NCI-H1092 (cell line): Measurements from ENCODE around the gene TPTE2.
"Not testable (repeated sequence)": the region's sequence is repeated elsewhere in the genome, so short reads cannot be mapped to it uniquely, and the experiment has no call there.

ENCODE experiments used
- DNase-seq: peaks from one replicate; lab custom pipeline; 2025; lab: John Stamatoyannopoulos, UW

TPTE2 gene

DNA sequence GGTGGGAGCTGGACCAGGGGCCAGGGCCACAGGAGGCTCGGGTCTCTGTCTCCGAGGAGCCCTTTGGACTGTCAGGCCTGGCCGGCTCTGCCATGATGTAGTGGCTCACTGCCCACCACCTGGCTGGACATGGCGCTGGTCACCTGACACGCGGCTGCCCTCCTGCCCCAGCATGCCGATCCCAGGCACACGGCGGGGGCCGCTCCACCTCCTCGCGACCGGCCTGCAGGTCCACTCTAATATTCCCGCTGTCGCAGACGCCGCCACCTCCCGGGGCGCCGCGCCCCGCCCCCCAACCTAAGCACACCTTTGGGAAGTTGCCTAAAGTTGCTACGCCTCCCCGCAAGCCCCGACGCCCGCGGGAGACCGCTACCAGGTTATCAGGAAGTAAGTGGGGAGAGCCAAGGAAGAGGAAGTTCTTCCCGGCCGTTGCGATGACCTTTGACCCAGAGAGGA lies at the start of gene TPTE2:
Gene TPTE2 (minus strand): TSS at position 406 of the 456 bp plus-strand sequence. CDS start 58,298 bp downstream, outside the sequence.
- DNase-seq, result not testable (repeated sequence)

DNA sequence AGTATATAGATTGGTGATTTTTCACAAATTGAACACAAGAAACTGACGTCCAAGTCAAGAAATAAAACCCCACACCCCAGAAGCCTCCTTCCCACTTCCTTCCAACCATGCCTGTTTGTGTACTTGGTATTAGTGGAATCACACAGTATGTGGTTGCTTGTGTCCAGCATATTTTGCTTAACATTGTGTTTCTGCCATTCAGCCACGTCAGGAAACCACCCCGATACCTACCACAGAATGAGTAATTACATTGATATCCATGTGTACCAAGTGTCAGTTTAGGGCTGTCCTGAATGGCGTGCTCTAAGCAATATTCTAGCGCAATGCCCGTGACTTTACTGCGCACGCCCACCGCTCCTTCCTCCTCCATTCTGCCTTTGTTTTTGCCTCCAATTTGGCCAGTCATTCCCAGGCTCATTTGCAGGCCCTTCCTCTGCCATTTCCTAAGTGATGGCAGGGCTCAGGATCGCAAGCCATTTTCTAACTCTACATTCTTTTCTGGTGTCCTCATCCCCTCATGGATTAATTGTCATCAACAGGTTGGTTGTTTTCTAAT lies 46.3 kb upstream of the TPTE2 start:
- DNase-seq, result no peak

DNA sequence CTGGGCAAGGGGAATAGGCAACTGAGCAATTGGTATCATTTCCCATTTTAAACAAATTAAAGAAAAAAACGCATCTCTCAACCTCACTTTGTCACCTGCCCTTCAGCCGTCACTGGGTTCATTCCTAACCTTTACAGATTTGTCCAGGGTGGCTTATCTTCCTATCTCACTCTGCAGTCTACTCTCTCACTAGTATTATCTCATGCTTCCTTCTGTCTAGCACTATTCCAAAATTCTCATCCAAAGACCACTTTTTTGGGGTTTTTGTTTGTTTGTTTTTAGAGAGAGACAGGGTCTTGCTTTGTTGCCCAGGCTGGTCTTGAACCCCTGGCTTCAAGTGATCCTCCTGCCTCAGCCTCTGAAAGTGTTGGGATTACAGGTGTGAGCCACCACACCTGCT lies 45.4 kb upstream of the TPTE2 start:
- no peak for DNase-seq

DNA sequence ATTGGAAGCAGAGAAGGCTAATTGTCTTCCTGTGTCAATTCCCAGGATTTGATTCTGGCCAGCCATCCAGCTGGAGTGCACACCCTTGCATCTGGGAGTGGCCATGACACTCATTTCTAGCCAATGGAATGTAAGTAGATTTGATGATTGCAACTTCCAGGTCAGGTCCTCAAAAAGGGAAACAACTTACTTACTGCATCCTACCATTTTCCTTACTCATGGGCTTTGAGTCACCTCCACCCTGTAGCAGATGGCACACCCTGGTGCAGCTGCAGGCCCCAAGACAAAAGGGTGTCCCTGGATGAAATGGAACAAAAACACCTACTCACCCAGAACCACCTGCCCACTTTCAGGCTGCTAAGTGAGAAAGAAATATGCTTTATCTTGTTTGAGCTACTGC lies 44.8 kb upstream of the TPTE2 start:
- DNase-seq, result no peak

DNA sequence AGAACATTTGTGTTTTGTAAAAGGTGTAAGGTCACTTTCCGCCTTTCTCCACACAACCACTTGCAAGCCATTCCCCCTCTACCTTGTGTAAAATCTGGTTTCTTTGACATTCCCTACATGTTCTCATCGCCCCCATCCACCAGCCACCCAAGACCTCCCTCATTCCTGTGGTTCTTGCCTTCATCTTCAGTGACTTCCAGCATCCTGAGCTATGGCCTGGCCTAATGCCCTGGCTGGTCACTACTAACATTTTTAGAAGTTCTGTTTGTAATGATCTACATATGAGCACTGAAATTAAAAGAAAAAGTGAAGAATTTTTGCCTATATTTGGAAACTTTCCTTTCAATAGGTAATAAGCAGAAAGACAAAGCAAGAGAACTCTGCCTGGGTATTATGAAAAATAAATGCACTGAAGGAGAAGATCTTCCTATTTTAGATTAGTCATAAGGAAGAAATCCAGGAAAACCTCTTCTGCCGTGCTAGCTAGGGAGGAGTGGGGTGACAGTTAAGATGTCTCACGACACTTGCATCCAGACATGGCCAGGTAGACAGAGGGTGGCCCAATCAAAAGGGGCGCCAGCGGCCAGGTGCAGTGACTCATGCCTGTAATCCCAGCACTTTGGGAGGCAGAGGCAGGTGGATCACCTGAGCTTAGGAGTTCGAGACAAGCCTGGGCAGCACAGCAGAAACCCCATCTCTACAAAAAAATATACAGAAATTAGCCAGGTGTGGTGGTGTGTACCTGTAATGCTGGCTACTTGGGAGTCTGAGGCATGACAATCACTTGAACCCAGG lies 44.0 kb upstream of the TPTE2 start:
- DNase-seq, result no peak

DNA sequence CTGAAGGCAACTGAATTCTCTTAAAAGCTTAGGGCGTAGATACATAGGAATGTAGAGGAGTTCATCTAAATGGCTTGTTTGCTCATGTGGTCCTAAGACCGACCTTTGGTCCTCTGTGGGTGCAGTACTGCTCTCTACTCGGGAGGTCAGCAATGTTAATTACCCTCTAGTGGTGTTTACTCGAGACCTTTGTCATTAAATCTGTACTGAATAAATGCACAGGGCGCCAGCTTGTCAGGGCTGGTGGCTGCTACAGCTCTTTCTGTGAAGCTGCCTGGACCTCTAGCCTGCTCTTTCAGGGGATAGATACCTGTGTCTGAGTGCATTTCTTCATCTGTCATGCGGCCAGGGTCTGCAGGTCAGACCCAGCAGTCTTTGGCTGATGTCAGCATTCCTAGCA lies 43.0 kb upstream of the TPTE2 start:
- no peak for DNase-seq

DNA sequence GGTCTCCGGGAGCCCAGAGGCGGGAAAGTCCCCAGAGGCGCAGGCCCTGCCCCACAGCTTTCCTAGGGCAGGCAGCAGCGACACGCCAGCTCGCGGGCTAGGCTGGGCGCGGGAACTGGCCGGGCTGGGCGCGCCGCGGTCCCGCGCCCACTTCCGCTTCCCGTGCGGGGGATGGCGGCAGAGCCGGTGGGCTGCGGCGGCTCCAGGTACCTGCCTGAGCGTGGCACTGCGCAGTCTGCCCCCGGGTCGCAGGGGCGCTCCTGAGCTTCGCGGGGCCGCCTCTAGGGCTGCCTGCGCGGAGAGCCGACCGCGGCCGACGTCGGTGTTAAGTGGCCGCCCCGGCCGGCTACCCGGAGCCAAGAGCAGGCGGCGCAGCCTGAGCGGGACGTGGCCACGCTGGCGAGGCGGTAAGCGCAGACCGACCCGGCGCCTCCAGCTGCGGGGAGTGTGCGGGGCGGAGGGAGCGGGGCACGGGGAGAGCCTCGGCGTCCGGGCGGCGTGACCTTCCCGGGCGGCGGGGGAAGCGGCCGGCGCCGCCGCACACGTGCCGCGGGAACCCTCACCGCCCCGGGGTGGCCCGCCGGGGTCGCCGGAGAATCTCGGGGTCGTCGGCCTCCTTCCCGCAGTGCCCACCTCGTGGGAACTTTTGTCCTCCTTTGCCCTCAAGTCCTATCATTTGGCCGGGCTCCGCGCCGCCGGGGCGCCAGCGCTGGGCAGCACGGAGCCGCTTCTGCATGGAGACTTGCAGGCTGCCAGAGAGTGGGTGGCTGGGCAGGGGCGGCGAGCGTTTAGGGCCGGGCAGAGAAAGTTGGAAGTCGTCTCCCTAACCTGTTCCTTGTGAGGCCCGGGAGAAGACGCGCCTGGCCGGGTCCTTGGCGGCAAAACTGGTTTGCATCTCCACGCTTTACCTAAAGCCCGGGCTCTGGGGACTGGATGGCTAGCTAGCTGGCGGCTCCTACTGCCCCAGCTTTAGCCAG lies 40.7 kb upstream of the TPTE2 start:
- DNase-seq, result peak; percentile 49

DNA sequence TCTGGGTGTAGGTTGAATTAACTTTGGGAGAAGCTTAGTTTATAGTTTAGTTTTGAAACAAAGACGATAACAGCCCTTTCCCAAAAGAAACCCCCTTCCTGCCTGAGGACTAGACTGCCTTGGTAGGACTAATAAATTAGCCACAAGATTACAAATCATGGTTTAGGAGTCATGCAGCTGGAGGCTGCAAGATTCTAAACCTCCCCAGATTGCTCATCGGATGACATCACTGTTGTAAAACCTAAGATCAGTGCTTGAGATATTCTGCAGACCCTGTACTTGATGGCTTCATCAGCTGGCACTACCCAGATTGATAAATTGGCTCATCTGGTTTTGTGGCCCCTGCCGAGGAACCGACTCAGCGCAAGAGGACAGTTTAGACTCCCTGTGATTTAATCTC lies 36.2 kb upstream of the TPTE2 start:
- DNase-seq, result no peak

DNA sequence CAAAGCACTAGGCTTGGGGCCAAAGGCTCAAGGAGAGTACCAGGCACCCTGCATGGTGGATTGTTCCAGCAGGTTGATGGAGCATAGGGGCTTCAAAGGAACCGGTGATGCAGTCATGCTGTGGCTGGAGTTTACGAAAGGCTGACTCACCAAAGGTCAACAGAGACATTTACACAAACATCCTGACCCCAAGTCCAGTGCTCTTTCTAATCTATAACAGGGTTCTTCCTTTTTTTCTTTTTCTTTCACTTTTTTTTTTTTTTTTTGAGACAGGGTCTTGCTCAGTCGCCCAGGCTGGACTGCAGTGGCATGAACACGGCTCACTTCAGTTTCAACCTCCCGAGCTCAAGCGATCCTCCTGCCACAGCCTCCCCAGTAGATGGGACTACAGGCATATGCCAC lies 35.6 kb upstream of the TPTE2 start:
- DNase-seq, result no peak

DNA sequence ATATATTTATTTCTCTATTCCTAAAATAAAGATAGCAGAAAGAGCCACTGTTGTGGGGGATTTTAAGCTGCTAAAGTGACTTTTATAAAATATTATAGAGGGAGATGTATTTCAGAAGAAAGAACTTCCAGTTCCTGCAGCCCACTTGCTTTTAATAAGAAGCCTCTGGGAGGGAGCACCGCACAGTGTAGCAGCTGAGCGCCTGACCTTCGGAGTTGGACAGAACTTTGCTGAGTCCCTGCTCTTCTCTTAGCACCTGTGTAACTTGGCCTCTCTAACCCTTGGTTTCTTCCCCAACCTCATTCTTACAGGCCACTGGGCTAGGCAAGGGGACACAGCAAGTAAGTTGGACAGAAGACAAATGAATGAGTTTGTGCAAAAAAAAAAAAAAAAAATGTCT lies 34.8 kb upstream of the TPTE2 start:
- DNase-seq, result no peak

DNA sequence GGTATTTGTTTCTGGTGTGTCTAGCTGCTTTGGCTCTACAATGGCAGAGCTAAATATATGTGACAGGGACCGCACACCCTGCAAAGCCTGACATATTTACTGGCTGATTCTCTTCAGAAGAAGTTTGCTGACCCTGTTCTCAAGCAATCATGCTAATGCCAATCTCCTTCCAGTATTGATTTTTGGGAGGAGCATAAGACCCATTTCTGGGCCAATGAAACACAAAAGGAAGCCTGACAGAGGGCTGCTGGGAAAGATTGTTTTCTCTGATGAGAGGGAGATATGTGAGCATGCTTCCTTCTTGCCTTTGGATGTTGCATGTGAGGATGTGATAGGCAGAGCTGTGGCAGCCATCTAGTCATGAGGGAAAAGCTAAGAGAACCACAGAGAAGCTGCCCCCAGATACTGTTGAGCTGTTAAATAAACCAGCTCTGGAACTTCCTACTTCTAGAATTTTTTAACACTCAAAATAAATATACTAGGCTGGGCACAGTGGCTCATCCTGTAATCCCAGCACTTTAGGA lies 31.4 kb upstream of the TPTE2 start:
- no peak for DNase-seq

DNA sequence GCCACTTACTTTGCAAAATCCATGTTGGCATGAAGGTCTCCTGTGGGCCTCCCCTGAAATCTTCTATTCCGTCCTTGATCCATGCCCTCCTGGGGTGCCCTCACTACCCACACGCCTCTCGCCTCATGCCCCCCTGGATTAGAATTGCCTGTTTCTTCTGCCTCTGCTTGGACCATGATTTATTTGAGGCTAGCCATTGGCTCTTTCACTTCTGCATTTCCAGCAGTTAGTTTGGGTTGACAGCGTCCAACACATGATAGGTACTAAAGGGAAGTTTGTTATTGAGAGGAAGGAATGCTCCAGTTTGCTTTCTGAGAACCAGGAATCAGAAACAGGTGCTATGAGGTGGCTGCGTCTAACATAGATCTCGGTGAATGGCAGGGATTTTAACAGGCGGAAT lies 30.5 kb upstream of the TPTE2 start:
- DNase-seq, result no peak

DNA sequence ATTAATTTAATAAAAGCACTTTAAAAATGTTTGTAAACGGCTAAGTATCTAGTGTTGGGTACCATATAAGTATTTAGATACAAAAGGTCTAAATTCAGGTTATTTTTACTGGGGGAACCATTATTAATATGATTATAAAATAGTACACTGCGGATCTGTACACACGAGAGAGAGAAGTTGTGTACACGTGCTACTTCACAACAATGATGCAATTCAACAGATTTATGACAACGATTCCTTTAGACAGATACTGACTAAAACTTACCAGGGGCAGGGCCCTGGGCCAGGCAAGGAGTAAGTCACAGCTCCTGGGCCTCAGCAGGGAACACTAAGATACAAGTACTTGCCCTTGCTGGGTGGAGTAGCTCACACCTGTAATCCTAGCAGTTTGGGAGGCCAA lies 29.1 kb upstream of the TPTE2 start:
- no peak for DNase-seq

DNA sequence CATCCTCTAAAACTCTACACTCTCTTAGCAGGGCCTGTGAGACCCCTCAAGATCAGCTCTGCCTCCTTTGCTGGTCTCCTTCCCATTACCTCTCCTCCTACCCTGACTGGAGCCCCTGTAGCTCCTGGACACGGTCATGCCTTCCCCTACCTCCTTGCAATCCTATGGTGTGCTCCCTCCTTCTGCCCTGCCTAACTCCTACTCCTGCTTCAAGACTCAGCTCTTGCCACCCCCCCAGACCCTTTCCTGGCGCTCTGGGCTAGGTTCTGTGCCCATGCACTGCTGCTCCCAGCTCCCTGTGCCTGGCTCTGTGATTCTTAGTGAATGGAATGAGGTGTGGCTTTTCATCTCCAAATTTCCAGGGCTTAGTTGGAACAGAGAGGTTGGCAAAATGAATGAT lies 28.0 kb upstream of the TPTE2 start:
- no peak for DNase-seq

DNA sequence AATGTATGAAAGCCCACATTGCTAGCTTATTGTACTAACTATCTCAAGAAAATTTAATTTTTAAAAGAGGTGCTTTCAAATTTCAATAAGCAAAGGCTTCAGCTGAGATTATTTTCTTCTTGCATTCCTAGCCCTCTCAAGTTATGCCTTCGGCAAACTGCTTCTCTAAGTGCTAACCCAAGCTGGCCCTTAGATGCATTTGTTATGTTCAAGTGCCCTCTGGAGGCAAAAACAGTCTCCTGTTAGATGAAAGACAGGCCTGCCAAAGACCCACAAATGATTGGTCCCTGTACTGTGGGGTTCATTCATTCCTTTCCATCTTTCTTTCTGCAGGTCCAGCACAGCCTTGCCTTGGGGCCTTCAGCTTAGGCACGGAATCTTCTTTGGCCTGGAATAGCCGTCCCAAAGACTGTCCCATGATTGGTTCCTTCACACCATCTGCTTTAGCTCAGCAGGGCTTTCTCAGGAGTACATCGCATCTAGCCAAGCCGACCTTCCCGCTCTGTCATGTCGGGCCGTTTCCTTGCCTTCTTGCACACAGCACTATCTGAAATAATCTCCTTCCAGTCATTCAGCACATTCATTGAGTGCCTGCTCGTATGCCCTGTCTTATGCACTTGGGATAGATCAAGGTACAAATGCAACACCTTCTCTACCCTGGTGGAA lies 26.4 kb upstream of the TPTE2 start:
- DNase-seq, result no peak

DNA sequence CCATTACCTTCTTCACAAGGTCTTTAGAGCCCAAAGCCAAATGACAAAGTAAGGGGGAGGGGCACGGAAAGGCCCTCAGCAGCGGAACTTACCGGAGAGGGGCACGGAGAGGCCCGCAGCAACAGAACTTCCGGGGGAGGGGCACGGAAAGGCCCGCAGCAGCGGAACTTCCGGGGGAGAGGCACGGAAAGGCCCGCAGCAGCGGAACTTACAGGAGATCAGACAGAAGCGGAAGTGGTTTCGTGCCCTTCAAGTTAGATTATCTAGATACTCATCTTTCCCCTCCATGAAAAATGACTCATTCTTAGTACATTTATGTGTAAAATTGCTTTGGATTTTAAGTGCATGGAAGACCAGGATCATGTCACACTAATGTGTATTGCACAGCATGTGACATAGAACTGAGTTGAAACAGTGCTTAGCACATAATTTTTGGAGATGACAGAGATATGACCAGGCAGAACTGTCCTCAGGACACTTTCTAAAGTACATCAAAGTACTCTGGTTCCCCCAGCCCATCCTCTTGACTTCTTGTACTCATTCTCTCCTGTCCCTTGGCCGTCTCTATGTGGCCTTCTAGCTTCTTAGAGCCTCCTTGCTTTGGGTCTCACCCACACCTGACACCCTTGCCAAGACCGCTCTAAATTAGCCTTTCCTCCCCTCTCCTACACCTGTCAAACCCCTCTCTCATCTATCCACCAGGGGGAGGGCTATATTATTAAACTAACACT lies 25.7 kb upstream of the TPTE2 start:
- no peak for DNase-seq

DNA sequence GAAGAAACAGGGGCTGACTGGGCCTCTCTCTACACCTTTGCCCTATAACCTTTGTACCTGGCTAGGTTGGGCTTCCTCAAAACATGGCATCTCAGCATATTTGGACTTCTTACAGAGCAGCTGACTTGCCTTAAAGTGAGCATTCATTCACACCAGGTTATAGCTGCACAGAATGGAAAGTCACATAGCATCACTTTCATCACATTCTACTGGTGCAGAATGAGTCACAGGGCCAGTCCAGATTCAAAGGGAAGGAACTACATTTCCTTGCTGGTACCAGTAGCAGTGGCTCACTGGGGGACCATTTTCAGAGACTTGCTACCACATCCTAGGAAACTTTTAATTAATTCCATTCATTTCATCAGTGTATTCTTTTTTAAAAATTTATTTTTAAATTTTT lies 20.3 kb upstream of the TPTE2 start:
- no peak for DNase-seq

DNA sequence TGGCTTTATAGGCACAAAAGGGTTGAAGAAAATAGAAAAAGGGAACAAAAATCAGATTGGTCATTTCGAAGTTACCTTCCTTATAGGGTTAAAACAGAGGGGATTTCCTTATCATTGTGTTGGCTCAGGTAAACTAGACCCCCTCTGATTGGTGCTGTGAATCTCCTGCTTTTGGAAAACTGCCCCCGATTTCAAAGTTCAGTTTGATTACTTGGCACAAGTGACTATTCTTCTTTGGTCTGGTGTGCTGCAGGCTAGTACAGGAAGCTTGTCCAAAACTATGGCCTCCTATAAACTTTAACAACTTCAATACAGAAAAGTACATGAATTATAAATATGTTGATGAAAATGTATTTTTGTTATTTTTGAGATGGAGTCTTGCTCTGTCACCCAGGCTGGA lies 13.9 kb upstream of the TPTE2 start:
- DNase-seq, result no peak

DNA sequence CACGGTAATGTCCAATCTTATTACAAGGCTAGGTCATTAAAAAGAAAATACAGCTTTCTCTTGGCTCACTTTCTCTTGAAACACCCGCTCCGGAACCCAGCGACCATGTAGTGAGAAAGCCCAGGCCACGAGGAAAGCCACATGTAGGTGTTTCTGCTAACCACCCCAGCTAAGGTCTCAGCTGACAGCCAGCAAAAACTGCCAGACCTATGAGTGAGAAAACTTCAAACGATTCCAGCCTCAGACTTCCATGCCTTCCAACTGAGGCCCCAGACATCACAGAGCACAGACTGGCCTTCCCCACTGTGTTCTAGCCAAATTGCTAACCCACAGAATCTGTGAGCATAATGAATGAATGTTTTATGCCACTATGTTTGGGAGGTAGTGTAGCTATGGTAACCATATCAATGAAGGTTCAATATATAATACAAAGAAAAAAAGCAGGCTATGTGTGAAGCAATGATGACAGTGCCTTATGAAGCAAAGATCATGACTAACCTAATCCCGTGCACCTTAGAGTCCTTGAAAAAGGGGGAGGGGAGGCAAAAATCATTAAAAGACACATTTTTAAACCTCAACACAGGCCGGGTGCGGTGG lies 11.9 kb upstream of the TPTE2 start:
- no peak for DNase-seq

DNA sequence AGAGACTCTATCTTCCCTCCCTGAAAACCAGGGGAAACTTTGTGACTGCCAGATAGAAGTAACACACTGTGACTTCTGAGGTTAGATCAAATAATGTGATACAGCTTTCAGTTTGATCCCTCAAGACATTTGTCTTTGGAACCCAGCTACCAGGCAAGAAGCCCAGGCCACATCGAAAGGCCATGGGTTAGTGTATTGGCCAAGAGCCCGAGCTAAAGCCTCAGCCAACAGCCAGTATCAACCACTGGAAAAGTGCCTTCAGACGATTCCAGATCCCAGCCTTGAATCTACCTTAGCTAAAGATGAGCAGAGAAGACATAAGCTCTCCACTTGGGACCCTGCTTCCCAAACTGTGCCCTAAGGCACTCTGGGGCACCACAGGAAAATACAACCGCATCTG lies 10.9 kb upstream of the TPTE2 start:
- DNase-seq, result no peak
